AG04449 (cell line): ENCODE data around the gene NMRAL1.

Experiments used
- CTCF ChIA-PET: fragments of 350-600 bp; formaldehyde crosslinking; extraction: SDS; loops from one replicate; lab custom pipeline; 2021; ENCODE audit warnings: antibody characterized with exemption; lab: Yijun Ruan, JAX
- POLR2A ChIA-PET: fragments of 400-600, 350-600 bp; formaldehyde crosslinking; extraction: SDS; loops from one replicate; lab custom pipeline; 2020; ENCODE audit warnings: antibody characterized with exemption, inconsistent platforms; lab: Yijun Ruan, JAX
- DNase-seq: peaks from one replicate; pipeline ENCODE4 v3.0.0-alpha.2; 2010; ENCODE audit warnings: low read depth, low spot score
- H3K4me3 ChIP-seq: 2 replicates; pipeline ENCODE4 v1.5.1; 2011; ENCODE audit warnings: low read depth, mild to moderate bottlenecking, control low read depth, low read length
- TF ChIP-seq, protein P1 (sequence below): IDR thresholded peaks from one replicate; pipeline ENCODE4 v1.5.1; 2011; ENCODE audit warnings: mild to moderate bottlenecking, moderate library complexity, low read length, control low read depth, inconsistent platforms; ENCODE audit not compliant: insufficient read depth; ENCODE audit errors: missing control alignments

NMRAL1 gene

GRCh38 chr16:4468972-4469371 lies 5.5 kb downstream of the NMRAL1 start:
- TF ChIP-seq, protein P1, sequence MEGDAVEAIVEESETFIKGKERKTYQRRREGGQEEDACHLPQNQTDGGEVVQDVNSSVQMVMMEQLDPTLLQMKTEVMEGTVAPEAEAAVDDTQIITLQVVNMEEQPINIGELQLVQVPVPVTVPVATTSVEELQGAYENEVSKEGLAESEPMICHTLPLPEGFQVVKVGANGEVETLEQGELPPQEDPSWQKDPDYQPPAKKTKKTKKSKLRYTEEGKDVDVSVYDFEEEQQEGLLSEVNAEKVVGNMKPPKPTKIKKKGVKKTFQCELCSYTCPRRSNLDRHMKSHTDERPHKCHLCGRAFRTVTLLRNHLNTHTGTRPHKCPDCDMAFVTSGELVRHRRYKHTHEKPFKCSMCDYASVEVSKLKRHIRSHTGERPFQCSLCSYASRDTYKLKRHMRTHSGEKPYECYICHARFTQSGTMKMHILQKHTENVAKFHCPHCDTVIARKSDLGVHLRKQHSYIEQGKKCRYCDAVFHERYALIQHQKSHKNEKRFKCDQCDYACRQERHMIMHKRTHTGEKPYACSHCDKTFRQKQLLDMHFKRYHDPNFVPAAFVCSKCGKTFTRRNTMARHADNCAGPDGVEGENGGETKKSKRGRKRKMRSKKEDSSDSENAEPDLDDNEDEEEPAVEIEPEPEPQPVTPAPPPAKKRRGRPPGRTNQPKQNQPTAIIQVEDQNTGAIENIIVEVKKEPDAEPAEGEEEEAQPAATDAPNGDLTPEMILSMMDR, result no peak
- DNase-seq, result no peak
- H3K4me3 ChIP-seq, result no peak overlapping the region
- ChIA-PET CTCF (interaction anchor here (1.4 kb wide), 1 partner anchor 37 kb away, joined by 3 read pairs; no protein-coding TSS in a partner anchor), POLR2A (no interaction called here)

- ChIA-PET POLR2A (interaction anchor here (1.1 kb wide), 1 partner anchor 8 kb away, joined by 3 read pairs; the partner anchor contains the start of gene HMOX2), CTCF (interaction anchor here (1.4 kb wide), 1 partner anchor 38 kb away, joined by 3 read pairs; no protein-coding TSS in a partner anchor)
- no peak for DNase-seq
- TF ChIP-seq, protein P1, result no peak
- no peak overlapping the region for H3K4me3 ChIP-seq
Observed at GRCh38 chr16:4467916-4468315, 6.5 kb downstream of the NMRAL1 start.

DNA sequence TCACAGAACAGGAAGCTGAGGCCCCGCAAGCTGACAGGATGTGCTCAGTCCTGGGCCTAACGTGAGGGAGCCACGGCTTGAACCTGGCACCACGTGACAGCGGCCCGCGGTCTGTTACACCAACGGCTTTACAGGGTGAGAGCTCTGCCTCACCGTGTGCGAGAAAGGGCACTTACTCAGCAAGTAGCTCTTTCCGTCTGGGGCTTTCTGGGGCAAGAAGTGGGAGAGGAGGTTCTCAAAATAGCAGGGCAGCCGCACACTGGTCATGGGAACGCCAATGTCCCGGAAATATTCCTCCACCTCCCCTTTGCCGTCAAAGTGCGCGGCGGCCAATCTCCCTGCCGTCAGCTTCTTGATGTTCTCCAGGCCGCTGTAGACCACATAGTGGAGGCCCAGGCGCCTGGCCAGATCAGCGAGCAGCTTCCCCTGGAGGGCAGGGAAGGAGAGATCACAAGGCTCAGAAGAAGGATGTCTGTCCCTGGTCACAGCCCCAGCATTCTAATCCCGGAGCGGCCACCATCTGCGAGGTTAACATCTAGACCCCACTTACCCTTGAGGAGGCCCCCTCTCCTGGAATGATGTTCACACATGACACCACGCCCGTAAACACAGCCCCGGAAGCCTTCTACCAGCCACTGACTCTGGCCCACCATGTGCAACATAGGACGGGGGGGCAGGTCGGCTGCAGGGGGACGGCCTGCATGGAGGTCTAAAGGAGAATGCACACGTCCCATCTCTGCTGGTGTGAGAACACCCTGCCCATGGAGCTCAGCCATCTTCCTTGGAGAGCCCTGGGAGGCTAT lies 8.2 kb downstream of the NMRAL1 start:
- H3K4me3 ChIP-seq, result no peak overlapping the region
- ChIA-PET POLR2A (no interaction called here), CTCF (no interaction called here)
- TF ChIP-seq, protein P1, result no peak
- no peak for DNase-seq

DNA sequence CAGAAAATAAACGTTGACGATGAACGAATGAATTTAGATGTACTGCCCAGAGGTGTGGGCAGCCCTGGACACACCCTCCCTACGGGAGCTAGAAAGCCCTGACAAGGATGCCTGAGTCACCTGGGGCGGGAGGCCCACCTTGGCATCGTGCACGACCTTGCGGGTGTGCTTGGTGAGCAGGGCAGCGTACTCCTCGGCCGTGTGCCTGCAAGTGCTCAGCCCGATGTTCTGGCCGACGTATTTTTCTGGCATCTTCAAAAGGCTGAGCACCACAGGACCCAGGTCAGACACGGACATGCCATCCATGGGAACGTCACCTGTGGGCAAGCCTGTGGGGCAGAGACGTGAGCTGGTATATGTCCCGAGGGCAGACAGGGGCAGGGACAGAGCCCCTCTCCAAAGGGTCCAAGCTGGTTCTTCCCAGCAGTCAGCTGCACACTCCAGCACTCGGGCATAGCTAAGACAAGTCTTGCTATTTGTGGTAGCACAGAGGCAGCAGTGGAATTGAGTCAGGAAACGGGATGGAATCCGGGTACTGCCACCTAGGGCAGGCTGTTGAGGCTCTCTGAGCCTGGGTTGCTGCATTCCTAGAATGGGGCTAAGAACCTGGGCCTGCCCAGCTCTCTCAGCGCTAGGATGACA lies 10.8 kb downstream of the NMRAL1 start:
- TF ChIP-seq, protein P1, result no peak
- POLR2A ChIA-PET, result interaction anchor here (0.6 to 1.1 kb wide), 5 partner anchors 10 to 251 kb away, joined by 3 to 6 read pairs (median 4); partner anchors contain the start of genes HMOX2 and NMRAL1
- H3K4me3 ChIP-seq, result no peak overlapping the region; the same call in 1 of the 2 replicates
- no peak for DNase-seq
- CTCF ChIA-PET, result interaction anchor here (1.2 to 1.5 kb wide), 4 partner anchors 13 to 85 kb away, joined by 4 read pairs; no protein-coding TSS in a partner anchor

DNA sequence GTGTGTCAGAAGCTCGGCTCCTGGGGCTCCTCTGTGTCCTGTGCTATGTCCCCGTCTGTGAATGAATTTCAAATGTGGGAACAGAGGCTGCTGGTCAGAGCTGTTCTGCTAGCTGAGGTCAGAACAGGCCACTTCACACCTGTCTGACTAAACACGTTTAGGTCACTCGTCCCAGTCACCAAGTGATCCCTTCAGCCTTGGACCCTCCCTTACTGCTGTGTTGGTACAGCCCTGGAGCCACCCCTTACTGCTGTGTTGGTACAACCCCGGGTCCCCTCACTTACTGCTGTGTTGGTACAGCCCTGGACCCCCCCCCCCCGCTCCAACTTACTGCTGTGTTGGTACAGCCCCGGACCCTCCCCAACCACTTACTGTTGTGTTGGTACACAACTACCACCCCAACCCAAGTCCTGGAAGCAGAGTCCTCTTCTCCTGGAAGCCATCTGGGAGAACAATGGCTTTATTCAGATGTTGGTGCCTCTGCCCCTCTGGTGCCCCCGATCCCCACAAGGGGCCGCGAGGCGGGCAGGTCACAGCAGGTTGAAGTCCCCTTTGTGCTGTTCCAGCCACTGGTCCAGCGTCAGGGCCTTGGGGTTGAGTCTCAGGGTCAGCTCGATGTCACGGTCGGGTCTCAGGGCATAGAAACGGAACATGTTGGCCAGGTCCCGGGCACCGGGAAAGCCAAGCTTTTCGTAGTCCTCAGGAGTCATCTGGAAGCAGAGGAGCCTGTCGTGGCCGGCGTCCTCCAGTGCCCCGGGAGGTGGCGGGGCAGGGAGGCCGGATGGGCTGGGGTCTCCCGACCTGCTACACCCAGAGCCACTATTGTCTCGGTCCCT lies 13.0 kb downstream of the NMRAL1 start:
- CTCF ChIA-PET, result no interaction called here
- no peak for DNase-seq
- POLR2A ChIA-PET, result no interaction called here
- TF ChIP-seq, protein P1, result no peak
- no peak overlapping the region for H3K4me3 ChIP-seq

GRCh38 chr16:4460936-4461249 lies 13.5 kb downstream of the NMRAL1 start:
- ChIA-PET POLR2A (interaction anchor here (1.1 kb wide), 1 partner anchor 14 kb away, joined by 3 read pairs; the partner anchor contains the start of gene NMRAL1), CTCF (no interaction called here)
- no peak for DNase-seq
- TF ChIP-seq, protein P1, result no peak
- H3K4me3 ChIP-seq, result no peak overlapping the region
